ENCODE data around the gene ADCY5. TPM values are rescaled to one million over a fixed set of nuclear protein-coding genes. Genes with fewer than 3 reads are reported as not detected.

The ADCY5 gene
- polyA plus RNA-seq, 3 donors, result not detected

- no peak for DNase-seq
- no peak overlapping the region for H3K27ac Mint-ChIP-seq
- 79% methylated on average over 2 of the region's 13 CpGs for WGBS (ENCODE audit: insufficient coverage)
- Histone ChIP-seq H3K36me3 (replicated peaks in 1 of 2; ENCODE audit: control insufficient read depth in 1 of 2, insufficient read depth in 2 of 2, low read length in 2 of 2) (no peaks in the 10 kb centered on the region), H3K9me3 (replicated peaks in 1 of 2; ENCODE audit: control insufficient read depth in 1 of 2, insufficient read depth in 1 of 2, low read length in 2 of 2) (no peaks in the 10 kb centered on the region), H2AFZ (ENCODE audit: insufficient read depth, low read depth, low read length, poor library complexity, severe bottlenecking) (no peak overlapping the region), H3K79me2 (ENCODE audit: insufficient read depth, low read length) (no peaks in the 10 kb centered on the region), H3K4me3 (replicated peaks in 1 of 3; ENCODE audit: low read depth in 2 of 3, low read length in 3 of 3) (no peak overlapping the region), H3K9ac (ENCODE audit: insufficient read depth, low read length, poor library complexity, severe bottlenecking) (no peak overlapping the region), H3K27ac (ENCODE audit: low read depth in 1 of 2, low read length in 2 of 2) (no peak overlapping the region), H3K4me2 (replicated peaks; ENCODE audit: extremely low read depth, low read length, poor library complexity, severe bottlenecking) (no peak overlapping the region), H4K20me1 (ENCODE audit: insufficient read depth, low read length) (no peaks in the 10 kb centered on the region), H3K27me3 (ENCODE audit: control insufficient read depth in 2 of 2, insufficient read depth in 2 of 2, low read length in 2 of 2) (no peaks in the 10 kb centered on the region), H3K4me1 (ENCODE audit: control insufficient read depth in 1 of 2, insufficient read depth in 2 of 2, low read length in 2 of 2) (no peaks in the 10 kb centered on the region)
- intact Hi-C loops (cut with micrococcal nuclease), result no loop called here
- H3K36me3 Mint-ChIP-seq, result no peaks in the 10 kb centered on the region
- H3K4me3 Mint-ChIP-seq, result no peak overlapping the region
- H3K9me3 Mint-ChIP-seq, result peaks cover 0 to 3% (median 0%) of the 10 kb centered on the region in 7 donors
- no peak for TF ChIP-seq CTCF (IDR thresholded peaks at IDR 0.05)
- H3K27me3 Mint-ChIP-seq (ENCODE audit: low read depth in 3 of 3), result peaks cover 4 to 7% (median 4%) of the 10 kb centered on the region in 3 donors
- H3K4me1 Mint-ChIP-seq, result peaks cover 4% of the 10 kb centered on the region
Observed at GRCh38 chr3:123296836-123297626, 151.9 kb downstream of the ADCY5 start.

- WGBS (ENCODE audit: insufficient coverage), result 83% methylated on average over 6 of the region's 7 CpGs
- Histone ChIP-seq H3K9ac (ENCODE audit: insufficient read depth, low read length, poor library complexity, severe bottlenecking) (no peak overlapping the region), H3K4me1 (ENCODE audit: control insufficient read depth in 1 of 2, insufficient read depth in 2 of 2, low read length in 2 of 2) (no peaks in the 10 kb centered on the region), H3K79me2 (ENCODE audit: insufficient read depth, low read length) (no peaks in the 10 kb centered on the region), H3K36me3 (replicated peaks in 1 of 2; ENCODE audit: control insufficient read depth in 1 of 2, insufficient read depth in 2 of 2, low read length in 2 of 2) (no peaks in the 10 kb centered on the region), H3K4me2 (replicated peaks; ENCODE audit: extremely low read depth, low read length, poor library complexity, severe bottlenecking) (no peak overlapping the region), H3K9me3 (replicated peaks in 1 of 2; ENCODE audit: control insufficient read depth in 1 of 2, insufficient read depth in 1 of 2, low read length in 2 of 2) (no peaks in the 10 kb centered on the region), H4K20me1 (ENCODE audit: insufficient read depth, low read length) (no peaks in the 10 kb centered on the region), H3K27ac (ENCODE audit: low read depth in 1 of 2, low read length in 2 of 2) (no peak overlapping the region), H3K4me3 (replicated peaks in 1 of 3; ENCODE audit: low read depth in 2 of 3, low read length in 3 of 3) (no peak overlapping the region), H3K27me3 (ENCODE audit: control insufficient read depth in 2 of 2, insufficient read depth in 2 of 2, low read length in 2 of 2) (no peaks in the 10 kb centered on the region), H2AFZ (ENCODE audit: insufficient read depth, low read depth, low read length, poor library complexity, severe bottlenecking) (no peak overlapping the region)
- Mint-ChIP-seq H3K36me3 (no peaks in the 10 kb centered on the region), H3K9me3 (peaks cover 0 to 3% (median 0%) of the 10 kb centered on the region in 7 donors), H3K27ac (no peak overlapping the region), H3K4me1 (peaks cover 4% of the 10 kb centered on the region), H3K4me3 (no peak overlapping the region), H3K27me3 (ENCODE audit: low read depth in 3 of 3) (peaks cover 4 to 10% (median 4%) of the 10 kb centered on the region in 3 donors)
- no peak for DNase-seq
- intact Hi-C loops (cut with micrococcal nuclease), result no loop called here
- TF ChIP-seq CTCF (IDR thresholded peaks at IDR 0.05), result no peak
Observed at GRCh38 chr3:123296261-123296660, 152.6 kb downstream of the ADCY5 start.

Data from CD14-positive monocyte (primary cell).